ENCODE results near the gene TMEM80. TPM values are rescaled to one million over a fixed set of nuclear protein-coding genes. Genes with fewer than 3 reads are reported as not detected.

Gene TMEM80
- total and polyA plus RNA-seq, 4 donors: 5.1 to 12.4 (median 8.2) TPM

GRCh38 chr11:688681-689080 is 6.9 kb upstream of the TMEM80 start:
- TF ChIP-seq FOXA2 (IDR thresholded peaks at IDR 0.05): no peak
- TF ChIP-seq RAD21 (IDR thresholded peaks at IDR 0.05): no peak
- no peak for TF ChIP-seq TAF1 (conservative IDR thresholded peaks at IDR 0.05)
- TF ChIP-seq MAX (IDR thresholded peaks at IDR 0.05): no peak
- no peak for TF ChIP-seq NR2F2 (IDR thresholded peaks at IDR 0.05)
- TF ChIP-seq YY1 (IDR thresholded peaks at IDR 0.05): no peak
- no peak for TF ChIP-seq ATF3 (IDR thresholded peaks at IDR 0.05)
- no peak for TF ChIP-seq RXRA (IDR thresholded peaks at IDR 0.05)
- Histone ChIP-seq H3K27me3 (ENCODE audit: control insufficient read depth in 4 of 4, insufficient read depth in 4 of 4, low read length in 3 of 4) (no peaks in the 10 kb centered on the region), H3K9me3 (ENCODE audit: control insufficient read depth in 4 of 4, low read length in 3 of 4) (no peaks in the 10 kb centered on the region), H3K4me3 (ENCODE audit: low read depth in 1 of 3, low read length in 3 of 3) (no peak overlapping the region), H3K36me3 (ENCODE audit: control insufficient read depth in 4 of 4, insufficient read depth in 3 of 4, low read depth in 1 of 4, low read length in 3 of 4) (peaks cover 12 to 48% (median 17%) of the 10 kb centered on the region in 4 donors), H3K9ac (ENCODE audit: low read depth in 1 of 2, low read length in 2 of 2) (no peak overlapping the region), H3K27ac (ENCODE audit: low read depth in 1 of 2, low read length in 2 of 2) (no peak overlapping the region), H3K4me1 (ENCODE audit: control insufficient read depth in 4 of 4, insufficient read depth in 4 of 4, low read length in 3 of 4) (peaks cover 0 to 7% (median 3%) of the 10 kb centered on the region in 4 donors)
- no peak for DNase-seq (ENCODE audit: low spot score)
- 90% methylated on average over 9 of the region's 9 CpGs for WGBS

GRCh38 chr11:689625-690024 is 6.0 kb upstream of the TMEM80 start:
- peaks cover 11 to 41% (median 13%) of the 10 kb centered on the region in 4 donors for H3K36me3 ChIP-seq (ENCODE audit: control insufficient read depth in 4 of 4, insufficient read depth in 3 of 4, low read depth in 1 of 4, low read length in 3 of 4)
- WGBS: 93% methylated on average over 7 of the region's 7 CpGs
- no peak for DNase-seq (ENCODE audit: low spot score)

More at GRCh38 chr11:689625-690024, 6.0 kb upstream of the TMEM80 start:
- Histone ChIP-seq H3K27me3 (ENCODE audit: control insufficient read depth in 4 of 4, insufficient read depth in 4 of 4, low read length in 3 of 4) (no peaks in the 10 kb centered on the region), H3K9ac (ENCODE audit: low read depth in 1 of 2, low read length in 2 of 2) (no peak overlapping the region), H3K4me1 (ENCODE audit: control insufficient read depth in 4 of 4, insufficient read depth in 4 of 4, low read length in 3 of 4) (peaks cover 3 to 12% (median 9%) of the 10 kb centered on the region in 4 donors), H3K27ac (ENCODE audit: low read depth in 1 of 2, low read length in 2 of 2) (no peak overlapping the region), H3K9me3 (ENCODE audit: control insufficient read depth in 4 of 4, low read length in 3 of 4) (no peaks in the 10 kb centered on the region), H3K4me3 (ENCODE audit: low read depth in 1 of 3, low read length in 3 of 3) (no peak overlapping the region)
- no peak for TF ChIP-seq REST (IDR thresholded peaks at IDR 0.05)
- no peak for TF ChIP-seq HNF4A (conservative IDR thresholded peaks at IDR 0.05)
- TF ChIP-seq FOXA1 (IDR thresholded peaks at IDR 0.05): no peak
- TF ChIP-seq HNF4G (IDR thresholded peaks at IDR 0.05): no peak
- TF ChIP-seq SP1 (IDR thresholded peaks at IDR 0.05): no peak
- TF ChIP-seq YY1 (IDR thresholded peaks at IDR 0.05): no peak
- no peak for TF ChIP-seq CTCF (IDR thresholded peaks at IDR 0.05; ENCODE audit: low read depth, low read length, missing input control)
- TF ChIP-seq EGR1 (IDR thresholded peaks at IDR 0.05; ENCODE audit: low read depth in 2 of 2): no peak
- TF ChIP-seq FOXA2 (IDR thresholded peaks at IDR 0.05): no peak
- TF ChIP-seq GABPA (IDR thresholded peaks at IDR 0.05 in 1 of 2, conservative IDR thresholded peaks at IDR 0.05 in 1 of 2): no peak
- TF ChIP-seq RAD21 (IDR thresholded peaks at IDR 0.05): no peak
- TF ChIP-seq ZBTB33 (IDR thresholded peaks at IDR 0.05): no peak
- TF ChIP-seq NR2F2 (IDR thresholded peaks at IDR 0.05): no peak
- TF ChIP-seq JUND (IDR thresholded peaks at IDR 0.05): no peak
- TF ChIP-seq TAF1 (conservative IDR thresholded peaks at IDR 0.05): no peak
- TF ChIP-seq RXRA (IDR thresholded peaks at IDR 0.05): no peak

Data from liver (tissue), 9 donors.